Stimulated activated CD8-positive, alpha-beta memory T cell treated with anti-CD3 and anti-CD28 coated beads, Interleukin-12 subunit alpha, Interleukin-12 subunit beta, amount 100 ng/mL, for 1 hour (primary cell): ENCODE data around the gene GCLM.
"Not testable (repeated sequence)": the region's sequence is repeated elsewhere in the genome, so short reads cannot be mapped to it uniquely, and the experiment has no call there.

Source experiments
- DNase-seq: peaks from one replicate; pipeline ENCODE4 v3.0.0-alpha.2; 2020; ENCODE audit warnings: low read depth

The GCLM gene

DNA sequence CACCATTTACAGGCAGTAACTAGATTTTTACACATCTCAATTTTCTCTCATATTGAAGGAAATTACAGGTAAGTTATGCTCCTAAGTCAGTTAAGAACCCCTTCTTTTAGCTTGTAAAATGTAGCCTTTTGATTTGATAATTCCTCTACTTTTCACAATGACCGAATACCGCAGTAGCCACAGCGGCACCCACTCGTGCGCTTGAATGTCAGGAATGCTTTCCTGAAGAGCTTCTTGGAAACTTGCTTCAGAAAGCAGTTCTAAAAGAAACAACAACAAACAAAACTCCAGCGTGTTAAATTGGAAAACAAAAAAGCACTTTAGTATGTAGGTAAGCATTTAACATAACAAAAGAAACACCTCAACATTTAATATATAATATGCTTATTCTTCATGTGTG is 20.3 kb downstream of the GCLM start:
- DNase-seq = no peak

DNA sequence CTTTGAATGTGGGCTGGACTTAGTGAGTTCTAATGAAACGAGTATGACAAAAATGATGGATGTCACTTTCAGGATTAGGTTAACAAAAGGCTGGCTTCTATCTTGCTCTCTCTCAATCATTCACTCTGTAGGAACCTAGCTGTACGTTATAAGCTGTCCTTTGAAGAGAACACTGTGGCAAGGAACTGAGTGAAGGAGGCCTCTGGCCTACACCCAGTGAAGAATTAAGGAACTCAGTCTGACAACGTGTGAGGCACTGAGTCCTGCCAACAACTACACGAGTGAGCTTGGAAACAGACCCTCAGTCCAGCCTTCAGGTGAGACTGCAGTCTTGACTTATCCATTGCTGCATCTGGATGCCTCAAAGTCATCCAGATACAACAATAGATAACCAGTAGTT is 27.0 kb downstream of the GCLM start:
- no peak for DNase-seq

DNA sequence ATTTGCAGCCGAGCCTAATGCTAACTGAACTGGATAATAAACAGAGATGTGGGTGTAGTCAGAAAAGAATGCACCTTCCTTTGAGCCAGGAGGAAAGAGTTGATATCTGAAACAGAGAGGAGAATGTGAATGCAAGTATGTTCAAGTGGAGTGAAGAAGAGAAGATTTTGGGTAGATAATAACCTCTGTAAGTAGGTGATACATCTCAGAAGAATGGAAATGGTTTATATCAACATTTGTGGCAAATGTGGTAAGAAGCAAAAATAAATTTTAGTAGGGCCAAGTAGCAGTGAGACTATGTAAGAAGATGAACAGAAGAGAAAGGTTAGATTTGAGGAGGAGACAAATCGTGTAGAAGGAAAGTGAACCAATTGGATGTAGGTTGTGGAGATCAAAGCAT is 28.5 kb downstream of the GCLM start:
- DNase-seq = no peak

DNA sequence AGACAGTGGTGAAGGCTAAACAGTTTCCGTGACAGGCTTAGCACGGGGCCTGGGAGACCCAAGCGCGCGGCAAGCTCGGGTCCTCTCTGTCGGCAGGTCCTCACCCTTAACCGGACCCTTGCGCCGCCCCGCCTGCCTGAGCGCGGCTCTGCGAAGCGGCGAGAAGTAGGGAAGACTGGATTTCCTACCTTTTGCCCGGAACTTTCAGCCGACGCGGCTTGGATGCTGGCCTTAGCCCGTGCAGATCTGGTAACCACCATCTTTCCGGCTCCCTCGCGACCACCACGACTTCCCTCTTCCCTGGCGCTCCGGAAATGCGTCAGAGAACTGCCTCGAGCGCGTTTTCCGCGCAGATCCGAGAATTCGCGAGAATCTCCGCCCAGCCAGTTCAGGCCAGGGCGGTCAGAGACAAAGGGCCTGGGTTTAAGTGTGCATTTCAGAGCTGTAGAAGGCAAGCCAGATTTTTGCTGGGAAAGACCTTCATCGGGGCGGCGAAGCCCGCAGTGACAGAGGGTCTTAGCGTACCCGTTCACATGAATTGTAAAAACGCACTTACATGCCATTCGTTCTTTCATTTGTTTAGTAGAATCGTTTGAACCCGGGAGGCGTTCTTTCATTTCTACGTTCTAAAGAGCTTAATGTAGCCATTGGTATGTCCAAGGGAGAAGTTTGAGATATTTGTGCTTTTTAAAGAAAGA is 30.2 kb downstream of the GCLM start, which contains the start of gene DNTTIP2:
Gene DNTTIP2, minus strand, starts transcription at position 318 of the 698 bp plus-strand sequence. Its CDS starts 58 bp downstream, at position 260.
- peak; percentile 81 for DNase-seq

DNA sequence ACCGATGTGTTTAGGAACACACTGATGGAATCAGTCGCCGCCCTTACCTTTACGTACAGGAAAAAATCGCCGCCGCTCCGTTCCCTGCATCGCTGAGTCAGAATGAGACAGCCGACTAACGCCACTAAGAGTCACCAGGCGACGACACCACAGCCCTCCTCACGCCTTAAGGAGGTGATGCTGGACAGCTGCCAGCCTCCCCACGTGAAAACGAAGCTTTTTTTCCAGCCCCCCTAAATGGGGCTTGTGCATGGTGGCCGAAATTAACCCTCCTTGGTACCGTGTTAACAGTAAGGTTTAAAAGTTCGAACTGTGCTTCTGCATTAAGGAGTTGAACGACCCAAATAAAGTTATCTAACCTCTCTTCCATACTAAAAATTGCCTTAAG is 30.7 kb downstream of the GCLM start:
- peak; percentile 64 for DNase-seq

DNA sequence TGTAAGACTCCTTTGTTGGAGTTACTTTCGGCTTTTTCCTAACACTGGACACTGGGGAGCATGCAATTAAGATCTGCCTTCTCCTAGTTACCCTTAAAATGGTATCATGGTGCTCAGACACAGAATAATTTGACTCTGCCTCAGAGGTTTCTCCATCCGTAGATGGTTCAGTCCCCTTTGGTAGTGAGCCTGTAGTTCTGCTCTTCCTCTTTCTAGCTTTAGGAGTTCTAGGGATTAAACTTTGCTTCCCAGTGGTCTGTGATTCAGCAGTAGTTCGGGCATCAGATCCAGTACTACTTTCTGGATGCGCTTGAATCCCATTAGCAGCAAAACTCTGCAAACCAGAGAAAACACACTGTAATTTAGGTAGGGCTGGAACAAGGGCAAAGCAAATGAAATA is 31.7 kb downstream of the GCLM start:
- DNase-seq = no peak

DNA sequence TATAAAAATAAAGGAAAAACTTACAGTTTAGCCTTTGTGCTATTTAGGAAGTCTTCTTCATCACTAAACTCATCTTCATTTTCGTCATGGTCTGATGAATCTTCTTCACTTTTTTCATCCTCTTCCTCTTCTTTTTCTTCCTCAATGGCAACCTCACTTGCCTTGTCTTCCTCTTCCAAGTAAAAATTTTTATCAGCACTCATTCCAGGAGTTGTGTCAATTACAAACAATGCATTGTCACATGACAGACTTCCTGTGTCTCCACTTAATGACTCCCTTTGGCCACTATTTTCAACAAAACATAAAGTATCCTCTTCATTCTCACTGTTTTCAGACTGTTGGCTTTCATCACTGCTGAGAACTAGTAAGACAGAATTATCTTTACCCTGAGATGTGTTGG is 33.0 kb downstream of the GCLM start:
- DNase-seq = no peak

DNA sequence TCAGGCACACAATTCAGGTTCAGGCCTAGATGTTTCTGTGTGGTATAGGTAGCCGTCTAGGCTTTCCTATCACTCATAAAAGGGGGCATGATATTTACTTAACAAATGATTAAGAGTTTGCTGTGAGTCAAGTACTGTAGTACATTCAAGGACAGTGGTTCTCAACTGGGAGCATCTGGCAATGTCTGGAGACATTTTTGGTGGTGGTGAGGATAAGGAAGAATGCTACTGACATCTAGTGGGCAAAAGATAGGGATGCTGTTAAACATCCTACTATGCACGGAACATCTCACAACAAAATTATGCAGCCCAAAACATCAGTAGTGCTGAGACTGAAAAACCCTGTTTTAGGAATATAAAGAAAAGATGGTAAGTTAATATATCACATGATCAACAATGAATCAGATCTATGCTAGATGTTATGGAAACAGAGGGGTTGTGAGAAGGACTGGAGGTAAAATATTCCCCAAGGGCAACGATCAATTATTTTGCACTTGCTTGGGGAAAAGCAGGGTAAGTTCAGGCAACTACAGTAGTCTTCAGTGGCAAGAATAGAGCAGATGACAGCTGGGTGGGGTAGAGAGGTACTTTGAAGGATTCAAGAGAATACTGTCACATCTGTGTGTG is 35.1 kb downstream of the GCLM start:
- no peak for DNase-seq

DNA sequence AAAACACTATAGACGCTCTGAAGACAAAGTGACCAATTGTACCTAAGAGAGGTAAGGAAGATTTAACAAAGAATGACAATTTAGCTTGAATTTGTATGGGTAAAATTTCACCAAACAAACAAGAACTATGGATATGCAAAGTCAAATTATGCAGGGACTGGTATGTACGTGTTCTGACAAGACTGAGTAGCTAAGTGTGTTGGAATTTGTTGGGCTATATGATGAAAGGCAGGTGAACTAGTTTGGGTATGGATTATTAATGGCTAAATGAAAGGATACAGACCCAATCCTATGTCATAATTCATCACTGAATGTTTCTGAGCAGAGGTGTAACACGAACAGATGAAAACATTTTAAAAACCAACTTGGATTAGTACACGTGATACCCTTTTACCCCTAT is 37.9 kb downstream of the GCLM start:
- no peak for DNase-seq

DNA sequence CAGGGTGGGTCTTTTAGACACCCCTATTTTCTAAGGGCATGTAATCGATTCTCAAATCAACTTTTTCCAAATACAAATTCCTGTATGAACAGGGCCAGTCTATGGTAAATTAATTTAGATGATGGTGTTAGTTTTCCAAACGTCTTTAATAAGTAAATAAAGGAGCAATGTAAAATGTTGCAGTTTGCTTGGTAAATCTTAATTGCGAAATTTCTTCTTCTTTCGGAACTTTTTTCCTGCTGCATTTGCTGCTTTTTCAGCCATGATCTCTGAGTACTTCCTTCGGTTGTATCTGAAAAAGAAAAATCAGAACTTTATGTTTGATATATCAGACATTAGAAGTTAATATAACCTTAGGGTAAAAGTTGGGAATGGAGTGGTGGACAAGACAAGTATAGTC is 39.6 kb downstream of the GCLM start:
- DNase-seq = no peak

DNA sequence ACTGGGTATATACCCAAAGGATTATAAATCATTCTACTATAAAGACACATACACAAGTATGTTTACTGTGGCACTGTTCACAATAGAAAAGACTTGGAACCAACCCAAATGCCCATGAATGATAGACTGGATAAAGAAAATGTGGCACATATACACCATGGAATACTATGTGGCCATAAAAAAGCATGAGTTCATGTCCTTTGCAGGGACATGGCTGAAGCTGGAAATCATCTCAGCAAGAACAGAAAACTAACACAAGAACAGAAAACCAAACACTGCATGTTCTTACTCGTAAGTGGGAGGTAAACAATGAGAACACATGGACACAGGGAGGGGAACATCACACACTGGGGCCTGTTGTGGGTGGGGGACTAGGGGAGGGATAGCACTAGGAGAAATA is 40.7 kb downstream of the GCLM start:
- not testable (repeated sequence) for DNase-seq

DNA sequence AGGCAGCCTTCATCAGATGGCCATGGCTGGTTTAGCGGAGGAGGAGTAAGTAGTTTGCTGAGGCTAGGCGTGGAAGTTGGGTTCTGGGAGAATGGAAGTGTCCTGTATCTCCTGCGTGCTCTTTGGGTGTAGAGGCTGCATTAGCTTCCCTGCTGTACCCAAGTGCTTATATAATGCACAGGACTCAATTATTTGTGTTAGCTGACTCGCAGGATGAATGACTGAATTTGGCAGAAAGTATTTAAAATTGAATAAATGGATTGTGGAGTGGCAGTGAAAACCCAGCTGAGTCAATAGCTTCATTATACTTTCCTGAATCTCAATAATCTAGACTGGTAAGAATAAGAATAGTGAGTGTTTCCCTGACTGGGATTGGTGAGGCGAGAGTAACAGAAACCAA is 44.0 kb downstream of the GCLM start:
- DNase-seq = no peak

DNA sequence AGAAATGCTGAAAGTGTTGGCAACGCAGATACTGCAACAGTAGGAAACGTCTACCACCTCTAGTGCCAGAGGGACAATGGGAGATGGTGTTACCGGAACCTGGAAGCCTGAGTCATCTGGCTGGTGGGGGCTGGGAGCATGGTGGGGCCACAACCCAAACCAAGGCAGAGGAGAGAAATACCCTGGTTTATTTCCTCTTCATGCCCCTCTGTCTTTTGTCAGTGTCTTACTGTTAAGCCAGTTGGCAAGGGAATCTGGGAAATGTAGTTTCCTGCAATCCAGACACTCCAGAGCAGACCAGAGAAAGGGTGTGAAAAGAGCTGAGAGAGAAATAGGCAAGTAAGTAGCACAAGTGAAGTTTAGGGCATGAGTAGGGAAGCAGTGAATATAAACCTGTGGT is 45.1 kb downstream of the GCLM start:
- no peak for DNase-seq

DNA sequence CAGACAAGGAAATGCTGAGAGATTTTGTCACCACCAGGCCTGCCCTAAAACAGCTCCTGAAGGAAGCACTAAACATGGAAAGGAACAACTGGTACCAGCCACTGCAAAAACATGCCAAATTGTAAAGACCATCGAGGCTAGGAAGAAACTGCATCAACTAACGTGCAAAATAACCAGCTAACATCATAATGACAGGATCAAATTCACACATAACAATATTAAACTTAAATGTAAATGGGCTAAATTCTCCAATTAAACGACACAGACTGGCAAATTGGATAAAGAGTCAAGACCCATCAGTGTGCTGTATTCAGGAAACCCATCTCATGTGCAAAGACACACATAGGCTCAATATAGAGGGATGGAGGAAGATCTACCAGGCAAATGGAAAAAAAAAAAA is 51.6 kb downstream of the GCLM start:
- not testable (repeated sequence) for DNase-seq

DNA sequence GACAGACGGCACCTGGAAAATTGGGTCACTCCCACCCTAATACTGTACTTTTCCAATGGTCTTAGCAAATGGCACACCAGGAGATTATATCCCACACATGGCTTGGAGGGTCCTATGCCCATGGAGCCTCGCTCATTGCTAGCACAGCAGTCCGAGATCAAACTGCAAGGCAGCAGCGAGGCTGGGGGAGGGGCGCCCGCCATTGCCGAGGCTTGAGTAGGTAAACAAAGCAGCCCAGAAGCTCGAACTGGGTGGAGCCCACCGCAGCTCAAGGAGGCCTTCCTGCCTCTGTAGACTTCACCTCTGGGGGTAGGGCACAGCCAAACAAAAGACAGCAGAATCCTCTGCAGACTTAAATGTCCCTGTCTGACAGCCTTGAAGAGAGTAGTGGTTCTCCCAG is 53.2 kb downstream of the GCLM start:
- DNase-seq = not testable (repeated sequence)

DNA sequence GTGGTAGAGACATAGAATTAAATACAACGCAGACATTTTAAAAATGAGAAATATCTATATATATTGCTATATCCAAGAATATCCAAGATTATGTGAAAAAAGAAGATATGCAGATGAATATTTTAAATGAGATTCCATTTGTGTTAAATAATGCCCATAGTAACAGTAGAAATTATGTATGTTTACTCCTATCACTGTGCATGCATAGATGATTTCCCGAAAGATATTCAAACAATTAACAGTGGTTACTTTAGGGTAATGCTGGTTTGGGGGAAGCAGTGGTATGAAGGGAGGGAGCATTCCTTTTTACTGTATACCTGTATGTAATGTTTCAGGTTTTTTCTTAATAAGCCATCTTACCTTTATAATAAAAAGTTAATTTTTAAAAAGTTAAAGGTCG is 55.3 kb downstream of the GCLM start:
- no peak for DNase-seq

DNA sequence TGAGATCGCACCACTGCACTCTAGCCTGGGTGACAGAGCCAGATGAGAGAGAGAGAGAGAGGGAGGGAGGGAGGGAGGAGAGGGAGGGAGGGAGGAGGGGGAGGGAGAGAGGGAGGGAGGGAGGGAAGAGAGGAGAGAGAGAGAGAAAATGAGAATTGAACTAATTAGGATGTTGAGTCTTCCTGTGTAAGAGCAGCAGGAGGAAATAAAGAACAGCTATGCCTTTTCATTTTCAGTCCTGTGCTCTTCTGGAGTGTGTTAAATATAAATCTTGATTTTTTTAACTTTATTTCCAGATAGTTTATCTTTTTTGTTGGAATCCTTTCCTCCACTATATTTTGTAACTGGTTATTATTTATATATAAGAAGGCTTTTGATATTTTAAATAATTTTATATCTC is 57.4 kb downstream of the GCLM start:
- no peak for DNase-seq

DNA sequence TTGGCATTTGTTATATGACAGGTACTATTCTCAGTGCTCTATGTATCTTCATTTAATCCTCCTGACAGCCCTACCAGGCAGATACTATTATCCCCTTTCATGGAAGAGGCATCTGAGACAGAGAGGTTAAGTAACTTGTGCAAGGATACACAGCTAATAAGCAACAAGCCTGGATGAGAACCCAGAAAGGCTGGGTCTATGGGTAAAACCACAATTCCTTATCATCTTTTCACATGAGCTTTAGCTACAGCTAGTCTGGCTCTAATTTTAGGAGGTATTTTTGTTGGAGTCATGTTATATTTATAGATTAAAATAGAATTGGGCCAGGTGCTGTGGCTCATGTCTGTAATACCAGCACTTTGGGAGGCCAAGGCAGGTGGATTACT is 57.9 kb downstream of the GCLM start:
- DNase-seq = no peak

DNA sequence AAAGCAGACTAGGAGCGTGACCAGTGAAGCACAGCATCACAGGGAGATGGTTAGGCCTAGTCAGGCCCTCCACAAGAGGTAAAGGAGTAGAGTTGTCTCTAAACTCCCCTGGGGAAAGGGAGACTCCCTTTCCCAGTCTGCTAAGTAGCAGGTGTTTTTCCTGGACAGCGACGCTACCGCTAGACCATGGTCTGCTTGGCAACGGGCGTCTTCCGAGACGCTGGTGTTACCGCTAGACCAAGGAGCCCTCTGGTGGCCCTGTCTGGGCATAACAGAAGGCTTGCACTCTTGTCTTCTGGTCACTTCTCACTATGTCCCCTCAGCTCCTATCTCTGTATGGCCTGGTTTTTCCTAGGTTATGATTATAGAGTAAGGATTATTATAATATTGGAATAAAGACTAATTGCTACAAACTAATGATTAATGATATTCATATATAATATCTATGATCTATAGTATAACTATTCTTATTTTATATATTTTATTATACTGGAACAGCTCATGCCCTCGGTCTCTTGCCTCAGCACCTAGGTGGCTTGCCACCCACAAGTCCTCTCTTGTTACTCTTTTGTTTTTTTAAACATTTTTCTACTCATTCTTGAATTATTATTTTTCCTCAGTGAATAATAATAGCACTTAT is 58.4 kb downstream of the GCLM start:
- not testable (repeated sequence) for DNase-seq

DNA sequence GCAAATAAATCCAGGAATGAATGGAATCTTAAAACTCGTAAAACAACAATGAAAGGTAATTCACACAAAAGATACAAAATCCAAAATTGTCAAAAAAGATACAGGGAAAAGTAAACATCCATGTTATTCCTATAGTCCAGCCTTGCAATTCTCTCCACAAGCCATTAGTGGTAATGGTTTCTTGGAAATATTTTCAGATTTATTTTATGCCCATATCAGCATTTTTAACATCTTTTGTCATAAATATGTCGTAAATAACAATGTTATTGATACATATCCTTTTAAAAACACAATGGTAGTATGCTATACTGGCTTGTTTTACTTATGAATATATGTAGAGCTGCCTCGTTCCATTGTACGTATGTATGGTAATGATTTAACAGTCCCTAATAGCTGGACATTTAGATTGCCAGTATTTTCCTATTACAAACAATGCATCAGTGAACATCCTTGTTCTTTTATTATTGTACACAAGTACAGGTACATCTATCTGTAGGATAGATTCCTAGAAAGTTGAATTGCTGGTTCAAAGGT is 60.8 kb downstream of the GCLM start:
- no peak for DNase-seq

DNA sequence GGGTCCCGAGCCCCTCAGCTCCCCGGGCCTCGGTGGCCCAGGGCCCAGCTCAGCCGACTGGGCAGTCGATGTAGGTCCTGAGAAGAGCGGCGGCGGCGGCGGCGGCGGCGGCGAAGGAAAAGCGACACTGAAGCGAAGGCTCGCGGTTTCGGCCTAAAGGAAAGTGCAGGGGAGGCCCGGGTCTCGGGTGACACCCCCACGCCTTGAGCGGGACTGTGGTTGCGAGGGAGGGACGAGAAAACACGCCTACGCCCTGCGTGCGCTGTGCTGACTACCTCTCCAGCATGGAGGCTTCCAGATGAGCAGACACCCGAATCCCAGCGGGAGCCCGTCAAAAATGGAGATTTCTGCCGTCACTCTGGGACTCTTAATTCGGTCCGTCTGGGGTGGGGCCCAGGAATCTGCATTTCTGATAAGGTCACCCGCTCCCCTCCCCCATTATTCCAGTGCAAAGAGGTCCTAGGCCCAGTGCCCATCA is 61.4 kb downstream of the GCLM start:
- DNase-seq = peak; percentile 66

DNA sequence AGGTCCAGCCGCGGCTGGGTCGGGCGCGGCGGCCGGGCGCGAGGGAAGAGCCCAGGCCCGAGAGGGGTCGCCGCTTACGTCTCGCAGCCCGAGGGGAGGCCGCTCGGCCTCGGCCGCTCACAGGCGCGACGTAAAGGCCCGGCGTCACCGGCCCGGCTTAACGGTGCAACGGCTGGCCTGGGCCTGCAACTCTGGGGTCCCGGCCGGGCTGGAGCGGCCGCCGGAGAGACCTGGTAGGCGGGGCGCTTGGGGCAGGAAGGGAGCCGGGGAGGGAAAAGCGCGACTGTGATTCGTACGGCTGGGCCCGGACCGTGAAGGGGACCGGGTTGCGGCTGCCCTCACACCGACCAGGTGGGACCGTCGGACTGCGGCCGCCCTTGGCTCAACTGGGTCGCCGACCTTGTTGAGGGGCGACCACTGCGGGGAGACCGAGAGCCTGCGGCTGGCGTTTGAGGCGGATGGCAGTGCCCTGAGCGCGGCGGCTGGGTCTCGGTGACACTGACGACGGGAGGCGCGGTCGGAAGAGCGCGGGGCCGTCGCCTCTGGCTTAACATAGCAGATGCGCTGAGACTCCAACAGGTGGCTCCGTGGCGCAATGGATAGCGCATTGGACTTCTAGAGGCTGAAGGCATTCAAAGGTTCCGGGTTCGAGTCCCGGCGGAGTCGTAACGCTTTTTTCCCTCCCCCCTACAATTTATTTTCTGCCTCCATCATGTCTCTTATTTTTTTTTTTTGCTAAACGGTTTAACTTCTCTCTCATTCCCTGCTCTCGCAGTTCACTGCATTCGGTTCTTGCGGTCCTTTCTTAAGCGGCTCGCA is 62.0 kb downstream of the GCLM start:
- peak; percentile 83 for DNase-seq
